ENCODE measurements around the gene ADA. TPM values are rescaled to one million over a fixed set of nuclear protein-coding genes. Genes with fewer than 3 reads are reported as not detected.

ADA gene
- total RNA-seq, 1 experiment from 2014 or later, result 13.0 TPM

DNA sequence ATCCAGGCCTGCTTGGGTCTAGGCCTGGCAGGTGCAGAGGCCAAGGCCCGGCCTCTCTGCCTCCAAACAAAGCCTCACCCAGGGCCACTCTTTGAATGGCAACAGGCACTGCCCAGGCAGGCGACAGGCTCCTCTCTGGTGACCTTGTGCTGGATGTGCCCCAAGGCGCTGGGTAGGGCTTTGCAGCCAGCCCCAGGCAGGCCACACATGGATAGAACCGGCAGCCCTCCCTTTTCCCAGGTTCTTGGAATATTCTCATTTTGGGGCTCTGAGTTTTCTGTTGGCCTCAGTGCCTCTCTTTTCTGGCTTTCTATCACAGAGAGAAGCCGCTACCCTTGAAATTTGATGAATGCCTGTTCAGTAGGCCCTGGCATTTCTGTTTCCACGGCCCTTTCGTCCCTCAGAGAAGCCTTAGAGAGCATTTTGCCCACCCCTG lies 50.2 kb downstream of the ADA start:
- no TSS peak for BruUV-seq (replicated peaks)
- no peak for TF ChIP-seq EZH2 (IDR thresholded peaks at IDR 0.05; ENCODE audit: low read length, unreplicated experiment)
- TF ChIP-seq, protein P1, sequence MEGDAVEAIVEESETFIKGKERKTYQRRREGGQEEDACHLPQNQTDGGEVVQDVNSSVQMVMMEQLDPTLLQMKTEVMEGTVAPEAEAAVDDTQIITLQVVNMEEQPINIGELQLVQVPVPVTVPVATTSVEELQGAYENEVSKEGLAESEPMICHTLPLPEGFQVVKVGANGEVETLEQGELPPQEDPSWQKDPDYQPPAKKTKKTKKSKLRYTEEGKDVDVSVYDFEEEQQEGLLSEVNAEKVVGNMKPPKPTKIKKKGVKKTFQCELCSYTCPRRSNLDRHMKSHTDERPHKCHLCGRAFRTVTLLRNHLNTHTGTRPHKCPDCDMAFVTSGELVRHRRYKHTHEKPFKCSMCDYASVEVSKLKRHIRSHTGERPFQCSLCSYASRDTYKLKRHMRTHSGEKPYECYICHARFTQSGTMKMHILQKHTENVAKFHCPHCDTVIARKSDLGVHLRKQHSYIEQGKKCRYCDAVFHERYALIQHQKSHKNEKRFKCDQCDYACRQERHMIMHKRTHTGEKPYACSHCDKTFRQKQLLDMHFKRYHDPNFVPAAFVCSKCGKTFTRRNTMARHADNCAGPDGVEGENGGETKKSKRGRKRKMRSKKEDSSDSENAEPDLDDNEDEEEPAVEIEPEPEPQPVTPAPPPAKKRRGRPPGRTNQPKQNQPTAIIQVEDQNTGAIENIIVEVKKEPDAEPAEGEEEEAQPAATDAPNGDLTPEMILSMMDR (conservative IDR thresholded peaks at IDR 0.05; ENCODE audit: low read depth, low read length), result no peak
- no peak for TF ChIP-seq EZH2phosphoT487 (IDR thresholded peaks at IDR 0.05; ENCODE audit: borderline replicate concordance, low read length)
- H3K4me2 ChIP-seq (ENCODE audit: low read length), result no peak overlapping the region
- ChIA-PET CTCF (no interaction called here), POLR2A (ENCODE audit: unreplicated experiment) (interaction anchor here (0.6 kb wide), 1 partner anchor 72 kb away, joined by 3 read pairs; no protein-coding TSS in a partner anchor)
- H3K4me1 ChIP-seq (ENCODE audit: insufficient read depth, low read length), result peaks cover 26% of the 10 kb centered on the region
- H3K4me3 ChIP-seq (ENCODE audit: low read length), result no peak overlapping the region
- H3K9me2 ChIP-seq (replicated peaks; ENCODE audit: low read length), result no peaks in the 10 kb centered on the region
- H3F3A ChIP-seq (ENCODE audit: low read length, unreplicated experiment), result no peaks in the 10 kb centered on the region
- no peaks in the 10 kb centered on the region for H3K9me3 ChIP-seq (ENCODE audit: low read length)
- no peak overlapping the region for H2AFZ ChIP-seq (ENCODE audit: low read length)
- no peaks in the 10 kb centered on the region for H3K27me3 ChIP-seq (ENCODE audit: low read length)
- no peak for DNase-seq
- H3K27ac ChIP-seq (ENCODE audit: low read length), result 0 out of 2 replicates have a peak overlapping the region, but pooled peaks have one; percentile 10
- no peaks in the 10 kb centered on the region for H3K36me3 ChIP-seq (ENCODE audit: low read depth, low read length)
- no peaks in the 10 kb centered on the region for H4K20me1 ChIP-seq (ENCODE audit: low read length)
- intact Hi-C loops (cut with micrococcal nuclease), result no loop called here
- H3K79me2 ChIP-seq (ENCODE audit: low read length), result no peaks in the 10 kb centered on the region
- H3K9ac ChIP-seq (ENCODE audit: low read length), result no peak overlapping the region
- no peak for ATAC-seq

DNA sequence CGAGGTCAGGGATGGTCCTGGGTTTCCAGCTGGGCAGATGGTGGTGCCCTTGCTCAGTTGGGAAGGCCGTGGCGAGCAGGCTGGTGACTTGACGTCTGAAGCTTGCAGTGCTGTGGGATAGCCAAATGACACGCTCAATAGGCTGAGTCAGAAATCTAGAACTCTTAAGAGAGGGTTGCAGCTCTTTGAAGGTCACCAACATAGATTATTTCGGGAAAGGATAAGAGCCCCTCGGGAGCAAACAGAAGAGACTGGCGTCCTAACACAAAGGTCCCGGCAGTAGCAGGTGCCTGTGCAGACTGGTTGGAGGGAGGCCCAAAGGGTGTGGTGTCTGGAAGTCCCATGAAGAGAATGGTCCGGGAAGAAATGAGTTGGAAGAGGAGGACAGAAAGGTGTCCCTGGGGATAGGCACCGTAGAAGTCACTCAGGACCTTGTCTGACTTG lies 50.7 kb downstream of the ADA start:
- H3K27me3 ChIP-seq (ENCODE audit: low read length), result no peaks in the 10 kb centered on the region
- TF ChIP-seq EZH2 (IDR thresholded peaks at IDR 0.05; ENCODE audit: low read length, unreplicated experiment) (no peak), EZH2phosphoT487 (IDR thresholded peaks at IDR 0.05; ENCODE audit: borderline replicate concordance, low read length) (no peak)
- TF ChIP-seq, protein P1 (conservative IDR thresholded peaks at IDR 0.05; ENCODE audit: low read depth, low read length), result no peak
- DNase-seq (no peak), ATAC-seq (no peak)
- H3K9me2 ChIP-seq (replicated peaks; ENCODE audit: low read length), result no peaks in the 10 kb centered on the region
- intact Hi-C loops (cut with micrococcal nuclease), result no loop called here
- H3K4me2 ChIP-seq (ENCODE audit: low read length), result no peak overlapping the region
- no TSS peak for BruUV-seq (replicated peaks)
- CTCF ChIA-PET, result no interaction called here
- no peaks in the 10 kb centered on the region for H3K36me3 ChIP-seq (ENCODE audit: low read depth, low read length)
- H3K9ac ChIP-seq (ENCODE audit: low read length), result no peak overlapping the region
- peaks cover 31% of the 10 kb centered on the region for H3K4me1 ChIP-seq (ENCODE audit: insufficient read depth, low read length)
- no peak overlapping the region for H3K27ac ChIP-seq (ENCODE audit: low read length)
- H4K20me1 ChIP-seq (ENCODE audit: low read length), result no peaks in the 10 kb centered on the region
- no peaks in the 10 kb centered on the region for H3F3A ChIP-seq (ENCODE audit: low read length, unreplicated experiment)
- POLR2A ChIA-PET (ENCODE audit: unreplicated experiment), result no interaction called here
- no peak overlapping the region for H3K4me3 ChIP-seq (ENCODE audit: low read length)
- no peaks in the 10 kb centered on the region for H3K79me2 ChIP-seq (ENCODE audit: low read length)
- H3K9me3 ChIP-seq (ENCODE audit: low read length), result no peaks in the 10 kb centered on the region
- no peak overlapping the region for H2AFZ ChIP-seq (ENCODE audit: low read length)

DNA sequence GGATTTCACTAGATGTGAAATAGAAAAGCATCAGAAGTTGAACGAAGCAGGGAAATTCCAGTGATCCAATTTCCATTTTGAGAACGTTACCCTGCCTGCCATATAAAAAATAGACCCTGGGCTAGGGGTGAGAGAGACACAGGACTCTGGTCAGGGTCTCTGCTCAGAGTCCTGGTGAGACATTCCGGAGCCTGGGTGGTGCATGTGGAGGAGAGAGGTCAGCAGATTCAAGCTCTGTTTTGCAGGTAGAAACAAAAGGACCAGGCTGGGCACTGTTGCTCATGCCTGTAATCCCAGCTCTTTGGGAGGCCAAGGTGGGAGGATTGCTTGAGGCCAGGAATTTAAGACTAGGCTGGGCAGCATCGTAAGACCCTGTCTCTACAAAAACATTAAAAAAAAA lies 51.2 kb downstream of the ADA start:
- H3K9ac ChIP-seq (ENCODE audit: low read length), result no peak overlapping the region
- peaks cover 34% of the 10 kb centered on the region for H3K4me1 ChIP-seq (ENCODE audit: insufficient read depth, low read length)
- H3K36me3 ChIP-seq (ENCODE audit: low read depth, low read length), result no peaks in the 10 kb centered on the region
- BruUV-seq (replicated peaks), result no TSS peak
- no peaks in the 10 kb centered on the region for H3K27me3 ChIP-seq (ENCODE audit: low read length)
- no peak overlapping the region for H2AFZ ChIP-seq (ENCODE audit: low read length)
- no peaks in the 10 kb centered on the region for H3K9me3 ChIP-seq (ENCODE audit: low read length)
- H3K27ac ChIP-seq (ENCODE audit: low read length), result no peak overlapping the region
- no peak overlapping the region for H3K4me3 ChIP-seq (ENCODE audit: low read length)
- no peak overlapping the region for H3K4me2 ChIP-seq (ENCODE audit: low read length)
- ChIA-PET CTCF (no interaction called here), POLR2A (ENCODE audit: unreplicated experiment) (no interaction called here)
- no peaks in the 10 kb centered on the region for H4K20me1 ChIP-seq (ENCODE audit: low read length)
- H3K79me2 ChIP-seq (ENCODE audit: low read length), result no peaks in the 10 kb centered on the region
- H3K9me2 ChIP-seq (replicated peaks; ENCODE audit: low read length), result no peaks in the 10 kb centered on the region
- no peaks in the 10 kb centered on the region for H3F3A ChIP-seq (ENCODE audit: low read length, unreplicated experiment)
- ATAC-seq, result no peak
- intact Hi-C loops (cut with micrococcal nuclease), result no loop called here
- no peak for DNase-seq
- no peak for TF ChIP-seq EZH2phosphoT487 (IDR thresholded peaks at IDR 0.05; ENCODE audit: borderline replicate concordance, low read length)
- no peak for TF ChIP-seq EZH2 (IDR thresholded peaks at IDR 0.05; ENCODE audit: low read length, unreplicated experiment)
- TF ChIP-seq, protein P1 (conservative IDR thresholded peaks at IDR 0.05; ENCODE audit: low read depth, low read length), result no peak
